GM21526 (cell line): ENCODE data around the gene EPB41L4A.
"Not testable (repeated sequence)": the region's sequence is repeated elsewhere in the genome, so short reads cannot be mapped to it uniquely, and the experiment has no call there.

Experiments used
- ATAC-seq: cut with Tn5 transposase; IDR thresholded peaks from one replicate; pipeline ENCODE4 v1.9.1; 2021; ENCODE audit warnings: moderate library complexity; ENCODE audit not compliant: unreplicated experiment, low FRiP score

EPB41L4A gene

GRCh38 chr5:112222997-112223396, 196.1 kb downstream of the EPB41L4A start:
- ATAC-seq = not testable (repeated sequence)

GRCh38 chr5:112221128-112221527, 197.9 kb downstream of the EPB41L4A start:
- ATAC-seq = no peak

GRCh38 chr5:112219000-112219399, 200.1 kb downstream of the EPB41L4A start:
- no peak for ATAC-seq

GRCh38 chr5:112217843-112218579, 201.1 kb downstream of the EPB41L4A start:
- ATAC-seq = no peak

DNA sequence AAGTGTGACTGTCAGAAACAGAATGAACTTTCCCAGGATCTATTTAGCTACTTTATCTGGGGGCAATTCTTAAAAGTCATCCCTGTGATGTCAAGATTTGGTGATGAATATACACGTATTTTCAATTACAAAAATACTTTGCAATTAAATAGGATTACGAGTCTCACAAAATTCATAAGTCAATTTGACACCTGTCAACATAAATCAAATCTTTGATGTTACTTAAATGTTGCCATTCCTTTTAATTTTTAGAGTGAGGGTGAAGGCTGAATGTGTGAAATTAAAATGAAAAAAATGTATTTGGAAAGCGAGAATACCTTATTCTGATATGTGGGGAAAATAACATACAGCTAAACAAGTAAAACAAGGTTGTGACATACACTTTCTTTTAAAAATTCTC, 202.9 kb downstream of the EPB41L4A start:
- no peak for ATAC-seq

GRCh38 chr5:112210430-112211005, 208.6 kb downstream of the EPB41L4A start:
- no peak for ATAC-seq

DNA sequence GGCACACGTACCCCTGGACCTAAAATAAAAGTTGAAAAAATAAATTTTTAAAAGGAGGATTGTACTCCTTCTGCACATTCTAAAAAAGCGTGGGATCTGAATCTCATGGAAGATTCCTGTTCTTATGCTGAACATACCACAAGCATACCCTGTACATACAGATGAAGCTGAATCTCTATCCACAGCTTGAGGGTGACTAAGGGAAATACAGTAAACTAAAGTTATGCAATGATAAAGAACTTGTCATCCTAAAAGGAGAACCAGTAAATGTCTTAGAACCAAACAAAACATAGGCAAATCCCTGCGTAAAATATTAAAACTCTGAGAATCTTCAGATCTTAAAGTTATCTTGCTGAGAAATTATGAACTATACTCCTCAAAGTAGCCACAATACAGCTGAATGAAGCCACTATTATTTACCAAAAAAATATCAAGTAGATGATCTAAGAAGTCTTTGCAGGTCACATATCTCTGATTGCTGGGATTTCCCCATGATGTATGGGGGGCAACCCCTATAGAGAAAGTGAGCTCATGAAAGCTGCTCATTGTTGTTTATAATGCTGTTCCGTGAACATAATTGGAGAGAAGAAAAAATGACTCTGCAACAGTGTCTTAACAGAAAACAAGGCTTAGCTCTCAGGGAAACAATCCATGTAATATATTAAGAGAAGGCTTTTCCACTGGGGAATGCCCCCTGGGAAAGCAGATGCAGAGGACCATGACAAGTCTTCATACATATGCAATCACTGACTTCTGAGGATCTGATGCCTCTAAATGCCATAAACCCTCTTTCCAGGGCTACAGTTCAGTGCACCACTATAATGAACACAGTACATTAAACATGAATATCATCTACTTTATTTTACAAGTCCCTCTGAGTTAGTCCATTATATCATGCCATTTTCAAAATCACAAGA, 210.1 kb downstream of the EPB41L4A start:
- no peak for ATAC-seq

GRCh38 chr5:112208195-112208594, 210.9 kb downstream of the EPB41L4A start:
- not testable (repeated sequence) for ATAC-seq

DNA sequence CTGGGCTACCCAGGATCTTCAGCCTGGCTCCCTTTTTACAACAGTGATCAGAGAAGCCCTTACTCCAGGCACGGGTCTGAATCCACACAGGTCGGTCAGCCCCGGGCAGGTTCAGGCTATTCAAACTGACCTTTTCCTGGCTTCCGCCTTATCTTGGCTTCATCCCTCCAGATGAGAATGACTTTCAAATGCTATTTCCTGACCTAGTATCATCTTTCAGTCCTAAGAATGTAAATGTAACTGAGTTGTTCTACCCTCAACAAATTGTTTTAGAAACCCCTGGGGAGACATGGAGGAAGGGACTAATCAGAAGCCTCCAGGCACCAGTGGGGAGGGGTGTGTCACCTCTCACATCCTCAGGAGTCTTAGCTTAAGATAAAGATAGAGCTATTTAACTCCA, 213.2 kb downstream of the EPB41L4A start:
- ATAC-seq = no peak

GRCh38 chr5:112203229-112203628, 215.8 kb downstream of the EPB41L4A start:
- ATAC-seq = no peak

DNA sequence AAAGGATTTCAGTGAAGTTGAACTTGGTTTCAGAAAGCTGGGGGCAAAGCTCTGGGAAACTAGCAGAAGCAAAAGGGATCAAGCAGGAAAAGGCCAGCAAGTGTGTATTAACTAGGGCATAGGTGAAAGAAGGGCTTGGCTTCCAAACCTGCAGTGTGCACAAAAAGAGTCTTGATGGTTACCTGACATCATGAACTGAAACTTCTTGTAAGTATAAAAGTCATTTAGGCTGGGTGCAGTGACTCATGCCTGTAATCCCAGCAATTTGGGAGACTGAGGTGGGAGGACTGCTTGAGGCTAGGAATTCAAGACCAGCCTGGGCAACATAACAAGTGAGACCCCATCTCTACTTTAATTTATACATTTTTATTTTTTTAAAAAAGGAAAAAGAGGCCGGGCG, 216.4 kb downstream of the EPB41L4A start:
- no peak for ATAC-seq

DNA sequence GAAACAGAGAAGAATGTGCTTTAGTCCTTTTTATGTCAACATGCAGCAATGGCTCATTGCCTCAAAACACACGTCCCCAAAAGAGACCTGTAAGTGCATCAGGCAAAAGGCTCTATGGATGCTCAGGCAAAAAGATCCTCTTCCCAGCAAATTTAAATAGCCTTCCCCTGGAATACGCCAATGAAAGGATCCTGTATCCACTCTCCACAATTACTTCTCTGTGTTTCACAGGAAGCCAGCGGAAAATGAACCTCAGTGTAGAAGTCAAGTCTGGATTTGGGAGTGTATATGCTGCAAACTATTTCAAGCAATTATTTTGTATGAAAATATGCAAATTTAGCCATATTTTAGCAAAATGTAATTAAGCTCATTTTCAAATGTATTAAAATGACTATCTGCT, 217.9 kb downstream of the EPB41L4A start:
- no peak for ATAC-seq

DNA sequence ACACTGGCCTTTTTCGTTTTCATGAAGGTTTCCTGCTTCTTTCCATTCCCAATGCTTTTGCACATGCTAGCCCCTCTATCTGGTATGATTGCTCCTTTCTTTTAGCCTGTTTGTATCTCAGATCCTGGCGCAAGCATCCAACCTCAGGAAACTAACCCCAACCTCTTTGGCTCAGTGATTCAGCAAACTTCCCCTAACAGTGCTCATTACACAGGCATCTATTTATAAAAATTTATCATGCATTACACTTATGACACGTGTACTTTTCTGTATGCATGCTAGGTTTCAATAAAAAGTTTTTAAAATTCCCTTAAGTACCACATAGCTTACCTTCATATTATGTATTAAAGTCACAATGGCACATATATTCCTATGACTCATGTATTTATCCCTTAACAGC, 218.9 kb downstream of the EPB41L4A start:
- ATAC-seq = no peak

GRCh38 chr5:112196584-112196983, 222.5 kb downstream of the EPB41L4A start:
- no peak for ATAC-seq

GRCh38 chr5:112195924-112196323, 223.2 kb downstream of the EPB41L4A start:
- ATAC-seq = no peak

- no peak for ATAC-seq
These were observed 226.2 kb downstream of the EPB41L4A start for GRCh38 chr5:112192866-112193265.

- ATAC-seq = no peak
These were observed 227.0 kb downstream of the EPB41L4A start for GRCh38 chr5:112192072-112192471.

DNA sequence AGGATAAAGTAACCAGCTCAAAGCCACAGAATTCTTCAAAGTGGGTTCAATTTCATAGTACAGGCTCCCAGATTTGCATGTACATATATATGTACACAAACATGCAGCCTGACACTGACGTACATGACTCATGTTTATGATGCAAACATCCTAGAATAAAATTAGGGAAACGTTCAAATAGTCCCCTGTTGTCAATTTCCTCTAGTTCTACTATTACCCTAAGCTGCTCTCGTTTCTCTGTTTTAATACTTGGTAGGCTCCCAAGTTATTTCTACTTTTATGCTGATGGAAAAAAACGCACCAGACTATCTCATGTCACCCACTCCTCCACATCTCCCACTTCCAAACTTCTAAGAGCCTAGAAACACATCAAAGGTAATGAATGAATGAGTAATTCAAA, 229.7 kb downstream of the EPB41L4A start:
- no peak for ATAC-seq

DNA sequence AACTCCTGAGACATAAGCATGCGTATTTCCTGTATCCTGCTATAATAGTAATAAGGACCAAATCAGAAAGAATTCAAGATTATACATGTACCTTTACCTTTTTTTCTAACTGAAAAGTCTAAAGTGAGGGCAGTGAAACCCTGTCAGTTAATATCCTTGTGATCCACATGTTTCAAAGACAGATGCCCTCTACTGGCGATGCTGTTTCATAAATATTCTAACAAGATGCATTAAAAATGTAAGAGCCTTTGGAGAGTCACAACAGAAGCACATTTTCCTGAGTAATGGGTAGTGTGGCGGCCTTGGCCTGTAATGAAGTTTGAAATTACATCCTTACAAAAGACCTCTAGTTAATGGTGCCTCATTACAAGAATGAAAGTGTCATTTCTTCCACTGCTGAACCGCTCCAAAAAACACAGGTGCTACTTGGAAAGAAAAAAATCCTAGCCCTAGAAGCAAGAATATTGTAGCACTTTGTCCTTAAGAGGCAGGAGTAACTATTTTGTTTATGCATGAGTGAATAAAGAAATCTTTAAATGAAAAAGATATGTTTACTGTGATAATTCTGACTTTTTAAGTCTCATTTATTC, 232.6 kb downstream of the EPB41L4A start:
- ATAC-seq = no peak

- ATAC-seq = no peak
These were observed 235.2 kb downstream of the EPB41L4A start for GRCh38 chr5:112183874-112184273.
